K562 (cell line): ENCODE measurements around the gene LY6G6C. TPM values are rescaled to one million over a fixed set of nuclear protein-coding genes. Genes with fewer than 3 reads are reported as not detected.

Experiments
- AFF4 ChIP-seq: sonication (generic); formaldehyde crosslinking; IDR thresholded peaks from 2 replicates; pipeline ENCODE4 v1.8.0; 2023; ENCODE audit warnings: mild to moderate bottlenecking, missing genetic modification reagents
- CHAMP1 ChIP-seq: fragments of 450-650 bp; IDR thresholded peaks from 2 replicates; pipeline ENCODE4 v1.6.1; 2016; ENCODE audit warnings: mild to moderate bottlenecking
- CXXC5 ChIP-seq: fragments of 250-450 bp; sonication (Bioruptor Pico); IDR thresholded peaks from 2 replicates; pipeline ENCODE4 v1.8.0; 2022; ENCODE audit warnings: inconsistent platforms, mild to moderate bottlenecking, moderate library complexity
- GATAD2A ChIP-seq: fragments of 450-650 bp; IDR thresholded peaks from 2 replicates; pipeline ENCODE4 v1.6.1; 2017
- HNRNPUL1 ChIP-seq: fragments of 200-400 bp; formaldehyde crosslinking; IDR thresholded peaks from 2 replicates; pipeline ENCODE4 v1.6.1; 2017; ENCODE audit warnings: low read length
- JUN ChIP-seq, 2 experiments: sonication (generic) in 1 of 2; formaldehyde crosslinking in 1 of 2; IDR thresholded peaks; 2 replicates each; pipeline versions ENCODE4 v1.6.1 to v1.8.0; 2012 to 2022; ENCODE audit warnings: borderline replicate concordance in 2 of 2, mild to moderate bottlenecking in 2 of 2, improper control_type of control experiment in 1 of 2, low read depth in 1 of 2, low read length in 1 of 2, missing genetic modification reagents in 1 of 2
- L3MBTL2 ChIP-seq: fragments of 450-650 bp; IDR thresholded peaks from 2 replicates; pipeline ENCODE4 v1.6.1; 2016; ENCODE audit warnings: mild to moderate bottlenecking, moderate library complexity
- LEF1 ChIP-seq: fragments of 450-650 bp; IDR thresholded peaks from 2 replicates; pipeline ENCODE4 v1.6.1; 2016; ENCODE audit warnings: mild to moderate bottlenecking
- MYC ChIP-seq, 2 experiments: fragments of 250-450 bp in 1 of 2; sonication (Bioruptor Pico) in 1 of 2; IDR thresholded peaks; 2 replicates each; pipeline versions ENCODE4 v1.5.1 to v1.6.1; 2012 to 2021; ENCODE audit warnings: low read depth in 2 of 2, borderline replicate concordance in 1 of 2, improper control_type of control experiment in 1 of 2, low read length in 1 of 2, mild to moderate bottlenecking in 1 of 2, moderate library complexity in 1 of 2
- NCOA4 ChIP-seq: fragments of 450-650 bp; IDR thresholded peaks from 2 replicates; pipeline ENCODE4 v1.6.1; 2018; ENCODE audit warnings: mild to moderate bottlenecking; ENCODE audit not compliant: partially characterized antibody
- NFATC3 ChIP-seq: fragments of 450-650 bp; IDR thresholded peaks from 2 replicates; pipeline ENCODE4 v1.6.1; 2017; ENCODE audit warnings: mild to moderate bottlenecking
- NR2C1 ChIP-seq, 2 experiments: fragments of 450-650 bp; IDR thresholded peaks; 2 replicates each; pipeline ENCODE4 v1.6.1; 2017; ENCODE audit warnings: mild to moderate bottlenecking in 2 of 2, antibody characterized with exemption in 1 of 2, inconsistent platforms in 1 of 2, missing compliant biosample characterization in 1 of 2, missing genetic modification characterization in 1 of 2
- PTRF ChIP-seq: fragments of 450-650 bp; IDR thresholded peaks from 2 replicates; pipeline ENCODE4 v1.6.1; 2016; ENCODE audit warnings: mild to moderate bottlenecking, missing genetic modification characterization, missing compliant biosample characterization
- SMARCE1 ChIP-seq: fragments of 450-650 bp; IDR thresholded peaks from 2 replicates; pipeline ENCODE4 v1.7.1; 2016; ENCODE audit warnings: mild to moderate bottlenecking
- TCF15 ChIP-seq: fragments of 250-450 bp; sonication (Bioruptor Pico); IDR thresholded peaks from 2 replicates; pipeline ENCODE4 v1.8.0; 2022; ENCODE audit warnings: moderate library complexity, mild to moderate bottlenecking, inconsistent platforms
- TEAD1 ChIP-seq, 2 experiments: fragments of 450-650 bp in 1 of 2; sonication (generic) in 1 of 2; formaldehyde crosslinking; IDR thresholded peaks; 2 replicates each; pipeline versions ENCODE4 v1.4.0 to v1.8.0; 2020 to 2022; ENCODE audit warnings: mild to moderate bottlenecking in 2 of 2, missing genetic modification reagents in 1 of 2
- ZNF589 ChIP-seq: fragments of 200-800 bp; sonication (Bioruptor generic); IDR thresholded peaks from 2 replicates; pipeline ENCODE4 v1.6.1; 2016; ENCODE audit warnings: low read depth, missing genetic modification characterization, missing compliant biosample characterization
- ZSCAN32 ChIP-seq: fragments of 450-650 bp; formaldehyde crosslinking; IDR thresholded peaks from 2 replicates; pipeline ENCODE4 v1.4.0; 2020; ENCODE audit warnings: mild to moderate bottlenecking, moderate library complexity
- polyA plus RNA-seq, 8 experiments: library from polyadenylated mRNA; depleted of rRNA in 4 of 8; stranded (reverse) in 5 of 8; unstranded in 3 of 8; fragments of >200 nt; fragmentation: Nextera tagmentation in 2 of 8; fragmentation: Illumina TruSeq in 1 of 8; extraction: Ambion mirVana in 2 of 8; extraction: Trizol in 1 of 8; gene quantifications; 2 replicates each; pipeline versions ENCODE4 v1.2.1 to v1.2.3, GENCODE V29; 2011 to 2014; ENCODE audit warnings: inconsistent platforms in 1 of 8, missing spikeins in 1 of 8
- total RNA-seq, 7 experiments: library from RNA; depleted of rRNA in 6 of 7; stranded (reverse); fragments of >200 nt in 6 of 7; fragmentation: Illumina TruSeq in 2 of 7; extraction: Trizol in 2 of 7; gene quantifications; 2 replicates each; pipeline versions ENCODE4 v1.2.1 to v1.2.3, GENCODE V29; 2011 to 2021; ENCODE audit warnings: low replicate concordance in 1 of 7

LY6G6C gene
- total and polyA plus RNA-seq, 9 of the 15 experiments (the other 6 are each of a cell fraction or from before 2014, with no cell fraction given): 0.06 to 0.20 TPM; not detected in 7

- TF ChIP-seq ZSCAN32: no peak
- no peak for TF ChIP-seq HNRNPUL1
- TF ChIP-seq CXXC5: peak; percentile 77
- peak in 1 of 2 experiments; percentile 84; a peak in 2 of 4 replicates for TF ChIP-seq TEAD1 (CRISPR knock-in tag; IDR thresholded peaks at IDR 0.05)
- TF ChIP-seq L3MBTL2: peak; percentile 82
- TF ChIP-seq NR2C1 (IDR thresholded peaks at IDR 0.05): no peak
- peak; percentile 34; the same call in 1 of the 2 replicates for TF ChIP-seq NR2C1 (tag; IDR thresholded peaks at IDR 0.05)
- TF ChIP-seq GATAD2A: peak; percentile 80; the same call in 1 of the 2 replicates
- peak; percentile 63; the same call in 1 of the 2 replicates for TF ChIP-seq SMARCE1
- peak; percentile 85 for TF ChIP-seq MYC (IDR thresholded peaks at IDR 0.05; ENCODE audit: low read depth, low read length)
- TF ChIP-seq MYC (CRISPR knock-in tag; IDR thresholded peaks at IDR 0.05; ENCODE audit: borderline replicate concordance, low read depth): peak; percentile 72
- 0 out of 2 replicates have a peak, but pooled peaks have one; percentile 66 for TF ChIP-seq TCF15
- no peak for TF ChIP-seq NCOA4
- peak; percentile 93 for TF ChIP-seq ZNF589 (CRISPR knock-in tag)
- TF ChIP-seq LEF1: peak; percentile 64
- no peak for TF ChIP-seq PTRF (tag)
- TF ChIP-seq JUN (IDR thresholded peaks at IDR 0.05; ENCODE audit: borderline replicate concordance, low read depth, low read length): peak; percentile 22; the same call in 1 of the 2 replicates
- TF ChIP-seq JUN (CRISPR knock-in tag; IDR thresholded peaks at IDR 0.05; ENCODE audit: borderline replicate concordance): no peak
- TF ChIP-seq NFATC3: no peak
- TF ChIP-seq AFF4 (CRISPR knock-in tag): peak; percentile 51; the same call in 1 of the 2 replicates
- TF ChIP-seq CHAMP1: no peak
These were observed 4.2 kb upstream of the LY6G6C start (continued) for GRCh38 chr6:31725502-31726350.
